PC-9 (cell line): ENCODE results near the gene NLRP14. TPM values are rescaled to one million over a fixed set of nuclear protein-coding genes. Genes with fewer than 3 reads are reported as not detected.

ENCODE experiments used
- BruUV-seq: library from RNA; stranded (reverse); fragments of 400-500 nt; replicated peaks from 2 replicates; lab custom pipeline; 2021; lab: Mats Ljungman, UMichigan
- CTCF ChIA-PET: fragments of 300-600 bp; sonication (Branson Sonifier 250); formaldehyde crosslinking; loops from one replicate; lab custom pipeline; 2022; ENCODE audit warnings: antibody characterized with exemption; lab: Charles Lee
- POLR2A ChIA-PET: fragments of 300-600 bp; sonication (Branson Sonifier 250); formaldehyde crosslinking; loops from one replicate; lab custom pipeline; 2022; ENCODE audit warnings: antibody characterized with exemption; ENCODE audit not compliant: unreplicated experiment; lab: Charles Lee
- DNase-seq, 2 experiments: peaks; one replicate each; pipeline versions ENCODE4 v3.0.0 to v3.0.0-alpha.2; 2015 to 2022; ENCODE audit warnings: mixed read lengths in 1 of 2
- H2AFZ ChIP-seq: fragments of 200-600 bp; sonication (generic); 2 replicates; pipeline ENCODE4 v1.8.1; 2017; ENCODE audit warnings: antibody characterized with exemption
- H3F3A ChIP-seq: fragments of 200-600 bp; sonication (generic); 2 replicates; pipeline ENCODE4 v1.8.1; 2017; ENCODE audit warnings: antibody characterized with exemption, mild to moderate bottlenecking, low read depth; ENCODE audit not compliant: insufficient read depth
- H3K27ac ChIP-seq: fragments of 200-600 bp; sonication (generic); 2 replicates; pipeline ENCODE4 v1.6.1; 2016; ENCODE audit warnings: mixed run types
- H3K27me3 ChIP-seq: fragments of 200-600 bp; sonication (generic); 2 replicates; pipeline ENCODE4 v1.6.1; 2016; ENCODE audit warnings: low read depth, mixed run types; ENCODE audit not compliant: insufficient read depth
- H3K36me3 ChIP-seq: fragments of 200-600 bp; sonication (generic); 2 replicates; pipeline ENCODE4 v1.6.1; 2016; ENCODE audit warnings: low read depth, mixed run types
- H3K4me1 ChIP-seq: fragments of 200-600 bp; sonication (generic); replicated peaks from 2 replicates; pipeline ENCODE4 v1.6.1; 2016; ENCODE audit warnings: mixed run types; ENCODE audit not compliant: insufficient read depth
- H3K4me2 ChIP-seq: fragments of 200-600 bp; sonication (generic); 2 replicates; pipeline ENCODE4 v1.6.1; 2017; ENCODE audit warnings: mixed run types
- H3K4me3 ChIP-seq: fragments of 200-600 bp; sonication (generic); 2 replicates; pipeline ENCODE4 v1.6.1; 2016; ENCODE audit warnings: mixed run types
- H3K79me2 ChIP-seq: fragments of 200-600 bp; sonication (generic); 2 replicates; pipeline ENCODE4 v1.6.1; 2017; ENCODE audit warnings: low read depth, mixed run types
- H3K9me2 ChIP-seq: fragments of 200-600 bp; sonication (generic); 2 replicates; pipeline ENCODE4 v1.8.1; 2017; ENCODE audit warnings: mild to moderate bottlenecking; ENCODE audit not compliant: insufficient read depth
- H3K9me3 ChIP-seq: fragments of 200-600 bp; sonication (generic); 2 replicates; pipeline ENCODE4 v1.8.1; 2016; ENCODE audit warnings: low read depth; ENCODE audit not compliant: insufficient read depth
- H4K20me1 ChIP-seq: fragments of 200-600 bp; sonication (generic); 2 replicates; pipeline ENCODE4 v1.8.1; 2017; ENCODE audit not compliant: insufficient read depth
- EZH2 ChIP-seq: fragments of 200-600 bp; sonication (generic); IDR thresholded peaks from 2 replicates; pipeline ENCODE4 v1.8.0; 2017; ENCODE audit warnings: antibody characterized with exemption, low read depth
- intact Hi-C: fragments of 100-400 bp; cut with micrococcal nuclease; formaldehyde crosslinking; loops from one replicate; pipeline ENCODE4 v1.10.0; 2022; ENCODE audit not compliant: unreplicated experiment
- total RNA-seq: library from RNA; stranded (reverse); gene quantifications from 2 replicates; pipeline ENCODE4 v1.2.3, GENCODE V29; 2021
- TF ChIP-seq, protein P1 (sequence below): fragments of 200-600 bp; sonication (generic); conservative IDR thresholded peaks from 2 replicates; pipeline ENCODE4 v1.6.1; 2017; ENCODE audit warnings: mixed run types, antibody characterized with exemption, mild to moderate bottlenecking, moderate library complexity

The NLRP14 gene
- total RNA-seq, 1 experiment from 2014 or later: not detected

DNA sequence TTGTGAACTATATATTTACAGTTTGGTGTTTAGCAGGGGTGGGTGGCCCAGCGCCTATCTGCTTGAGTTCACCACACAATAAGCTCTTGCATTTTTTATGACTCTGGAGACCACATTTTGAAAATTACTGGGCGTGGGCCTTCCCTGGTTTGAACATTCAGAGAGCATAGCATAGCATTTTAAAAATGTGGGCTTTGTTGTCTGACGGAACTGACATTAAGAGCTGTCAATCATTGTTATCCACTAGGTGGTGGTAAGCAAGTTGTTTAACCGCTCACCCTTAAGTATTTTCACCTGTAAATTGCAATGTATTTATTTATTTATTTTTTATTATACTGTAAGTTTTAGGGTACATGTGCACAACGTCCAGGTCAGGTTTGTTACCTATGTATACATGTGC lies 1.0 kb downstream of the NLRP14 start:
- no peaks in the 10 kb centered on the region for H3K36me3 ChIP-seq
- no peak overlapping the region for H3K27ac ChIP-seq
- H3K9me3 ChIP-seq: no peaks in the 10 kb centered on the region
- H3K9me2 ChIP-seq: no peaks in the 10 kb centered on the region
- no peaks in the 10 kb centered on the region for H4K20me1 ChIP-seq
- TF ChIP-seq, protein P1, sequence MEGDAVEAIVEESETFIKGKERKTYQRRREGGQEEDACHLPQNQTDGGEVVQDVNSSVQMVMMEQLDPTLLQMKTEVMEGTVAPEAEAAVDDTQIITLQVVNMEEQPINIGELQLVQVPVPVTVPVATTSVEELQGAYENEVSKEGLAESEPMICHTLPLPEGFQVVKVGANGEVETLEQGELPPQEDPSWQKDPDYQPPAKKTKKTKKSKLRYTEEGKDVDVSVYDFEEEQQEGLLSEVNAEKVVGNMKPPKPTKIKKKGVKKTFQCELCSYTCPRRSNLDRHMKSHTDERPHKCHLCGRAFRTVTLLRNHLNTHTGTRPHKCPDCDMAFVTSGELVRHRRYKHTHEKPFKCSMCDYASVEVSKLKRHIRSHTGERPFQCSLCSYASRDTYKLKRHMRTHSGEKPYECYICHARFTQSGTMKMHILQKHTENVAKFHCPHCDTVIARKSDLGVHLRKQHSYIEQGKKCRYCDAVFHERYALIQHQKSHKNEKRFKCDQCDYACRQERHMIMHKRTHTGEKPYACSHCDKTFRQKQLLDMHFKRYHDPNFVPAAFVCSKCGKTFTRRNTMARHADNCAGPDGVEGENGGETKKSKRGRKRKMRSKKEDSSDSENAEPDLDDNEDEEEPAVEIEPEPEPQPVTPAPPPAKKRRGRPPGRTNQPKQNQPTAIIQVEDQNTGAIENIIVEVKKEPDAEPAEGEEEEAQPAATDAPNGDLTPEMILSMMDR: no peak
- no peak for TF ChIP-seq EZH2
- H2AFZ ChIP-seq: no peak overlapping the region
- ChIA-PET CTCF (no interaction called here), POLR2A (no interaction called here)
- H3K79me2 ChIP-seq: no peaks in the 10 kb centered on the region
- H3K27me3 ChIP-seq: no peaks in the 10 kb centered on the region
- H3K4me2 ChIP-seq: no peak overlapping the region
- no peaks in the 10 kb centered on the region for H3F3A ChIP-seq
- no peak for DNase-seq
- BruUV-seq: no TSS peak
- no peaks in the 10 kb centered on the region for H3K4me1 ChIP-seq
- intact Hi-C loops: no loop called here
- no peak overlapping the region for H3K4me3 ChIP-seq

DNA sequence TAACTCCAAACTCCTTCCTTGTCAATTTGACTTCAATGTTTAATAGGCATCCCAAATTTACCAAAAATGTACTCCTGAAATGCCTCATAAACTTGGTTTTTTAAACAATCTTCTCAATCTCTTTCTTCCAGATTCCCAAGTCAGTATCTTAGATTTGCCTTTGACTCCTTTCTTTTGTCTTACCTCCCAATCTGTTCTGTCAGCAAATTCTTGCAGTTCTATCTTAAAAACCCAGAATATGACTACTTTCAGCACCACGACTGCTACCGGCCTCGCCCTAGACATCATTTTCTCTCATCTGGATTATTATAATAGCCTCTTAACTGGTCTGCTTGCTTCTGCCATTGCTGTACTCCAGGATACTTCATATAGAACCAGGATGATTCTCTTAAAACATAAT lies 7.9 kb downstream of the NLRP14 start:
- CTCF ChIA-PET: no interaction called here

DNA sequence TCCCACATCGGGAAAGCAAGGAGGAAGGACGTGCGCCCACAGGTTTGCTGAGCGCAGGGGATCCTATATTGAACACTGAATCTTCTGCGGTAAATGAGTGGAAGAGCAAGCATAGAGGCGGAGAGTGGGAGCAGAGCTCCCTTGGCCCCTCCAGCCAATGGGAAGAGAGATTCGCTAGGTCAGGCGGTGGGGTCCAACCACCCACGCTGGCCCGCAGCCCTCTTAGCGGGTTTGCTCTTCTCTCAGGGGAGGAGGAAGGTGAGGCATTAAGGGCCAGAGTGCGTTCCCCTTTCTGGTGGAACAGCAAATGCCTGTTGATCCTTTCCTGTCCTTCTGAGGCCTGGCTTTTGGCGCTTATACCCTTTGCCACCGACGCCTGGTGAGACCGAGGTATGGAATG lies 10.6 kb downstream of the NLRP14 start:
- ChIA-PET CTCF (no interaction called here), POLR2A (no interaction called here)
- TF ChIP-seq EZH2: no peak
- H3K36me3 ChIP-seq: no peaks in the 10 kb centered on the region
- no TSS peak for BruUV-seq
- H3K4me2 ChIP-seq: no peak overlapping the region
- H3K79me2 ChIP-seq: no peaks in the 10 kb centered on the region
- H3K4me3 ChIP-seq: no peak overlapping the region
- H3K27ac ChIP-seq: no peak overlapping the region
- intact Hi-C loops: no loop called here
- no peak for DNase-seq
- H4K20me1 ChIP-seq: no peaks in the 10 kb centered on the region
- H3K27me3 ChIP-seq: no peaks in the 10 kb centered on the region
- no peaks in the 10 kb centered on the region for H3K9me2 ChIP-seq
- no peaks in the 10 kb centered on the region for H3F3A ChIP-seq
- no peaks in the 10 kb centered on the region for H3K9me3 ChIP-seq
- no peaks in the 10 kb centered on the region for H3K4me1 ChIP-seq
- no peak overlapping the region for H2AFZ ChIP-seq

More for the DNA sequence above, 7.9 kb downstream of the NLRP14 start:
- H3K9me3 ChIP-seq: no peaks in the 10 kb centered on the region
- no peak overlapping the region for H3K27ac ChIP-seq
- H3K79me2 ChIP-seq: no peaks in the 10 kb centered on the region
- no peaks in the 10 kb centered on the region for H3F3A ChIP-seq
- H3K4me2 ChIP-seq: no peak overlapping the region
- DNase-seq: no peak
- no TSS peak for BruUV-seq
- H3K36me3 ChIP-seq: no peaks in the 10 kb centered on the region
- POLR2A ChIA-PET: no interaction called here
- no peaks in the 10 kb centered on the region for H3K4me1 ChIP-seq
- TF ChIP-seq, protein P1: no peak
- TF ChIP-seq EZH2: no peak
- no peaks in the 10 kb centered on the region for H3K9me2 ChIP-seq
- H3K4me3 ChIP-seq: no peak overlapping the region
- H2AFZ ChIP-seq: no peak overlapping the region
- H3K27me3 ChIP-seq: no peaks in the 10 kb centered on the region
- intact Hi-C loops: no loop called here
- no peaks in the 10 kb centered on the region for H4K20me1 ChIP-seq

DNA sequence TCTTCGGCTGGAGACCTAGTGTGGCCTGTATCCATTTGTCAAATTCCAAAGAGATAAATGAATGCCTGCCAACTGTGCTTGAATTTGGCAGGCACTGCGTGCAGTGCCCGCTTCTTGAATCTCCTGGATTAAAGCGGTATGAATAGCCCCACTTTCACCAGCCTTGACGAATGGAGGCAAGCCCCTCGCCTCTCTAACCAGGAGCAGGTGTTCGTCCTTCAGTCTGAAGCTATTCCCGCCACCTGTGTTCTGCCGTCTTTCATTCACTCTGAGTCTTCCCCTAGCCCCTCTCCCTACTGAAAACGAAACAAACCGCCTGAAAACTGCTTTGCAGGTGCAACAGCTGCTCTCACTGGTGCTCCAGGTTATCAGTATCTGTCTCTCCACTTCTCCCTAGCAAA lies 11.2 kb downstream of the NLRP14 start:
- H4K20me1 ChIP-seq: no peaks in the 10 kb centered on the region
- no peak overlapping the region for H3K4me2 ChIP-seq
- H3K4me1 ChIP-seq: no peaks in the 10 kb centered on the region
- no peak overlapping the region for H2AFZ ChIP-seq
- H3K9me2 ChIP-seq: no peaks in the 10 kb centered on the region
- ChIA-PET POLR2A (no interaction called here), CTCF (no interaction called here)
- intact Hi-C loops: no loop called here
- H3K36me3 ChIP-seq: no peaks in the 10 kb centered on the region
- no peaks in the 10 kb centered on the region for H3F3A ChIP-seq
- no TSS peak for BruUV-seq
- no peak overlapping the region for H3K4me3 ChIP-seq
- no peaks in the 10 kb centered on the region for H3K9me3 ChIP-seq
- no peak for DNase-seq
- H3K27ac ChIP-seq: no peak overlapping the region
- H3K79me2 ChIP-seq: no peaks in the 10 kb centered on the region
- TF ChIP-seq, protein P1: no peak
- no peak for TF ChIP-seq EZH2
- H3K27me3 ChIP-seq: no peaks in the 10 kb centered on the region
